CD4-positive, alpha-beta T cell (primary cell): ENCODE results near the gene SLC8A3. TPM values are rescaled to one million over a fixed set of nuclear protein-coding genes. Genes with fewer than 3 reads are reported as not detected.

ENCODE experiments used
- ATAC-seq: fragments of 200-7000 bp; cut with Tn5 transposase; one replicate; pipeline ENCODE4 v1.10.0; 2022; ENCODE audit warnings: mild to moderate bottlenecking; ENCODE audit not compliant: poor library complexity
- CTCF ChIA-PET: fragments of 350-600 bp; sonication (Branson Sonifier 250); formaldehyde crosslinking; loops from one replicate; lab custom pipeline; 2021; ENCODE audit warnings: antibody characterized with exemption, inconsistent platforms; lab: Charles Lee
- POLR2A ChIA-PET: fragments of 350-600 bp; sonication (Branson Sonifier 250); formaldehyde crosslinking; loops from one replicate; lab custom pipeline; 2021; ENCODE audit warnings: antibody characterized with exemption, inconsistent platforms; lab: Charles Lee
- DNase-seq, 14 experiments: peaks; one replicate each; pipeline ENCODE4 v3.0.0-alpha.2; 2013 to 2020; ENCODE audit warnings: mixed read lengths in 2 of 14
- H3K27ac ChIP-seq, 2 donors: one replicate each; pipeline versions ENCODE4 v1.5.1 to v1.7.0; 2013; ENCODE audit warnings: low read length in 2 of 2, low read depth in 1 of 2, mild to moderate bottlenecking in 1 of 2
- H3K27me3 ChIP-seq, 2 experiments: 1 replicate in 1 of 2; 2 replicates in 1 of 2; pipeline versions ENCODE4 v1.6.1 to v1.7.0; 2013; ENCODE audit warnings: low read length in 2 of 2, control low read depth in 1 of 2, mild to moderate bottlenecking in 1 of 2, moderate library complexity in 1 of 2; ENCODE audit not compliant: insufficient read depth in 2 of 2, control insufficient read depth in 1 of 2
- H3K36me3 ChIP-seq: one replicate; pipeline ENCODE4 v1.6.1; 2013; ENCODE audit warnings: low read length, control low read depth; ENCODE audit not compliant: insufficient read depth
- H3K4me1 ChIP-seq: one replicate; pipeline ENCODE4 v1.6.1; 2013; ENCODE audit warnings: low read length, control low read depth; ENCODE audit not compliant: insufficient read depth
- H3K4me3 ChIP-seq: one replicate; pipeline ENCODE4 v1.5.1; 2013; ENCODE audit warnings: mild to moderate bottlenecking, low read length, moderate library complexity
- H3K9me3 ChIP-seq, 2 experiments: 1 replicate in 1 of 2; 2 replicates in 1 of 2; pipeline versions ENCODE4 v1.6.1 to v1.7.0; 2013; ENCODE audit warnings: low read length in 2 of 2, mild to moderate bottlenecking in 2 of 2, control low read depth in 1 of 2, moderate library complexity in 1 of 2; ENCODE audit not compliant: control insufficient read depth in 1 of 2, insufficient read depth in 1 of 2
- H3K27ac Mint-ChIP-seq: one replicate; pipeline ENCODE4 v1.8.0; 2020; ENCODE audit warnings: mixed read lengths
- H3K27me3 Mint-ChIP-seq: one replicate; pipeline ENCODE4 v1.8.0; 2021; ENCODE audit warnings: mixed read lengths
- H3K36me3 Mint-ChIP-seq: one replicate; pipeline ENCODE4 v1.8.0; 2021; ENCODE audit warnings: low read depth, mixed read lengths
- H3K4me1 Mint-ChIP-seq: one replicate; pipeline ENCODE4 v1.8.0; 2021; ENCODE audit warnings: low read depth, mixed read lengths
- H3K4me3 Mint-ChIP-seq: one replicate; pipeline ENCODE4 v1.8.0; 2020; ENCODE audit warnings: mild to moderate bottlenecking, mixed read lengths
- H3K9me3 Mint-ChIP-seq: one replicate; pipeline ENCODE4 v1.8.0; 2020; ENCODE audit warnings: mixed read lengths
- CTCF ChIP-seq: fragments of 200-600 bp; IDR thresholded peaks from one replicate; pipeline ENCODE4 v1.8.0; 2022; ENCODE audit warnings: antibody characterized with exemption, mild to moderate bottlenecking
- intact Hi-C, 2 experiments: fragments of 100-400 bp; cut with DNase I in 1 of 2; cut with micrococcal nuclease in 1 of 2; formaldehyde crosslinking; loops; one replicate each; pipeline versions ENCODE4 v1.15.1 to v1.9.0; 2023 to 2025; cut with DNase I, micrococcal nuclease
- total RNA-seq, 174 experiments: library from RNA in 2 of 174; stranded (reverse) in 2 of 174; gene quantifications; one replicate each; pipeline ENCODE4 v1.2.3 and lab custom pipeline; 2021 to 2026

Gene SLC8A3
- total RNA-seq, 2 experiments from 2014 or later, result not detected

GRCh38 chr14:70032016-70032415 is 156.7 kb downstream of the SLC8A3 start:
- CTCF ChIA-PET, result no interaction called here
- H3K27ac Mint-ChIP-seq, result no peak overlapping the region
- TF ChIP-seq CTCF, result no peak
- Histone ChIP-seq H3K4me1 (no peaks in the 10 kb centered on the region), H3K27me3 (peaks cover 0 to 3% of the 10 kb centered on the region in 2 experiments), H3K27ac (no peak overlapping the region), H3K4me3 (no peak overlapping the region), H3K9me3 (no peaks in the 10 kb centered on the region), H3K36me3 (no peaks in the 10 kb centered on the region)
- intact Hi-C loops, result no loop called here
- DNase-seq (no peak), ATAC-seq (no peak)
- H3K4me1 Mint-ChIP-seq, result no peaks in the 10 kb centered on the region
- H3K27me3 Mint-ChIP-seq, result peaks cover 13% of the 10 kb centered on the region
- POLR2A ChIA-PET, result no interaction called here
- H3K36me3 Mint-ChIP-seq, result no peaks in the 10 kb centered on the region
- H3K4me3 Mint-ChIP-seq, result no peak overlapping the region
- H3K9me3 Mint-ChIP-seq, result no peaks in the 10 kb centered on the region

- Mint-ChIP-seq H3K9me3 (no peaks in the 10 kb centered on the region), H3K27me3 (peaks cover 7% of the 10 kb centered on the region), H3K27ac (no peak overlapping the region), H3K4me3 (no peak overlapping the region), H3K36me3 (no peaks in the 10 kb centered on the region), H3K4me1 (no peaks in the 10 kb centered on the region)
- Histone ChIP-seq H3K4me1 (no peaks in the 10 kb centered on the region), H3K9me3 (no peaks in the 10 kb centered on the region), H3K27me3 (peaks cover 0 to 3% of the 10 kb centered on the region in 2 experiments), H3K36me3 (no peaks in the 10 kb centered on the region), H3K4me3 (no peak overlapping the region), H3K27ac (no peak overlapping the region)
- ChIA-PET CTCF (no interaction called here), POLR2A (no interaction called here)
- DNase-seq (no peak), ATAC-seq (no peak)
- no peak for TF ChIP-seq CTCF
- intact Hi-C loops, result loop anchor here (2.0 to 5.0 kb wide), 3 partner anchors 211 to 299 kb away; no protein-coding TSS in a partner anchor
These were observed 159.2 kb downstream of the SLC8A3 start for GRCh38 chr14:70029296-70030132.

- DNase-seq (peak in 13 of 14 experiments; percentile 20 to 63 (median 41)), ATAC-seq (no peak)
- peak; percentile 48 for TF ChIP-seq CTCF
- Histone ChIP-seq H3K4me3 (no peak overlapping the region), H3K9me3 (no peaks in the 10 kb centered on the region), H3K27ac (no peak overlapping the region), H3K36me3 (no peaks in the 10 kb centered on the region), H3K4me1 (no peaks in the 10 kb centered on the region), H3K27me3 (peaks cover 0 to 3% of the 10 kb centered on the region in 2 experiments)
- Mint-ChIP-seq H3K4me1 (no peaks in the 10 kb centered on the region), H3K36me3 (no peaks in the 10 kb centered on the region), H3K27ac (no peak overlapping the region), H3K27me3 (peaks cover under 1% of the 10 kb centered on the region), H3K4me3 (no peak overlapping the region), H3K9me3 (no peaks in the 10 kb centered on the region)
- ChIA-PET CTCF (interaction anchor here (1.2 kb wide), 1 partner anchor 209 kb away, joined by 4 read pairs; no protein-coding TSS in a partner anchor), POLR2A (no interaction called here)
- intact Hi-C loops, result loop anchor here (1.0 to 5.0 kb wide), 4 partner anchors 209 to 297 kb away; no protein-coding TSS in a partner anchor
These were observed 160.8 kb downstream of the SLC8A3 start for GRCh38 chr14:70027785-70028428.
